Gastroesophageal sphincter (tissue), 4 donors: ENCODE measurements around the gene PREPL. TPM values are rescaled to one million over a fixed set of nuclear protein-coding genes. Genes with fewer than 3 reads are reported as not detected.

ENCODE experiments used
- ATAC-seq: fragments of 150-250 bp; one replicate; pipeline ENCODE4 v1.9.1; 2016; ENCODE audit warnings: mild to moderate bottlenecking, moderate library complexity
- H3K27ac ChIP-seq, 4 donors: fragments of 200-600 bp; sonication (generic) in 3 of 4; 1 replicate in 3 of 4; 2 replicates in 1 of 4; pipeline ENCODE4 v1.5.1; 2016 to 2019
- H3K27me3 ChIP-seq: fragments of 200-600 bp; sonication (generic); one replicate; pipeline ENCODE4 v1.5.1; 2019
- H3K36me3 ChIP-seq, 2 donors: fragments of 200-600 bp; sonication (generic); one replicate each; pipeline ENCODE4 v1.5.1; 2019; ENCODE audit warnings: control low read depth in 1 of 2
- H3K4me1 ChIP-seq, 3 donors: fragments of 200-600 bp; sonication (generic); 1 replicate in 2 of 3; 2 replicates in 1 of 3; pipeline ENCODE4 v1.5.1; 2016 to 2019; ENCODE audit warnings: control low read depth in 2 of 3
- H3K4me3 ChIP-seq, 2 donors: fragments of 200-600 bp; sonication (generic); one replicate each; pipeline ENCODE4 v1.5.1; 2019; ENCODE audit warnings: mild to moderate bottlenecking in 1 of 2, moderate library complexity in 1 of 2
- H3K9me3 ChIP-seq, 3 donors: fragments of 200-600 bp; sonication (generic); one replicate each; pipeline ENCODE4 v1.5.1; 2017 to 2019; ENCODE audit warnings: control low read depth in 2 of 3
- EP300 ChIP-seq: sonication (generic); formaldehyde crosslinking; IDR thresholded peaks from one replicate; pipeline ENCODE4 v1.6.1; 2017; ENCODE audit warnings: antibody characterized with exemption, mild to moderate bottlenecking
- POLR2A ChIP-seq, 2 donors: fragments of 450-650 bp; IDR thresholded peaks; one replicate each; pipeline ENCODE4 v1.6.1; 2017; ENCODE audit warnings: antibody characterized with exemption in 2 of 2, mild to moderate bottlenecking in 2 of 2, moderate library complexity in 1 of 2
- POLR2AphosphoS5 ChIP-seq: sonication (generic); formaldehyde crosslinking; IDR thresholded peaks from one replicate; pipeline ENCODE4 v1.6.1; 2017; ENCODE audit warnings: antibody characterized with exemption
- WGBS, 2 donors: methylation state at CpG; one replicate each; pipeline ENCODE4 v1.1.5; 2018; ENCODE audit warnings: low coverage in 1 of 2; 5-methylcytosine and 5-hydroxymethylcytosine counted together
- total RNA-seq, 4 donors: library from RNA; depleted of rRNA; stranded (reverse); fragments of >200 nt; gene quantifications; one replicate each; pipeline ENCODE4 v1.1.0, GENCODE V29; 2016
- TF ChIP-seq, protein P1 (sequence below), 4 experiments: fragments of 200-600 bp in 2 of 4; fragments of 450-650 bp in 2 of 4; sonication (generic) in 1 of 4; IDR thresholded peaks; one replicate each; pipeline ENCODE4 v1.5.1; 2017 to 2019; ENCODE audit warnings: antibody characterized with exemption in 4 of 4, mild to moderate bottlenecking in 2 of 4, moderate library complexity in 2 of 4

PREPL gene
- total RNA-seq, 4 donors from 2014 or later: 38.4 to 63.7 (median 44.3) TPM

DNA sequence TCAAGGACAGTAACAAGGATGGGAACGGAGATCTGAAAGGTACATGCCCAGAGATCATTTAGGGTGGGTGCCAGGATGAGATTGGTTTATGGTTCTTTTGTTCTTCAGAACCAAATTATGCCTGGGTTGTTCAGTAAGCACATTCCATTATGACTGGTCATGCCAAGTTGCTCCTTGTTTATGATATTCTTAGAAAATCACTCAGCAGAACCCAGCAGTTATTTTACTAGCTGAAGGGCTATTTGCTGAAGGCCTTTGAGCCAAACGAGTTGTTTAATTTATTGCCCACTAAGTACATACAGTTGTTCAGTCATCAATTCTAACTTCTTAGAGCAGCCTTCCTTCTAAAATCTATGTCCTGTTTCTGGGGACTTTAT is 85.4 kb downstream of the PREPL start:
- no peak for ATAC-seq
- Histone ChIP-seq H3K4me3 (no peak overlapping the region), H3K9me3 (no peaks in the 10 kb centered on the region), H3K27ac (no peak overlapping the region), H3K27me3 (no peaks in the 10 kb centered on the region), H3K4me1 (no peaks in the 10 kb centered on the region), H3K36me3 (no peaks in the 10 kb centered on the region)
- TF ChIP-seq POLR2AphosphoS5: no peak
- TF ChIP-seq, protein P1, sequence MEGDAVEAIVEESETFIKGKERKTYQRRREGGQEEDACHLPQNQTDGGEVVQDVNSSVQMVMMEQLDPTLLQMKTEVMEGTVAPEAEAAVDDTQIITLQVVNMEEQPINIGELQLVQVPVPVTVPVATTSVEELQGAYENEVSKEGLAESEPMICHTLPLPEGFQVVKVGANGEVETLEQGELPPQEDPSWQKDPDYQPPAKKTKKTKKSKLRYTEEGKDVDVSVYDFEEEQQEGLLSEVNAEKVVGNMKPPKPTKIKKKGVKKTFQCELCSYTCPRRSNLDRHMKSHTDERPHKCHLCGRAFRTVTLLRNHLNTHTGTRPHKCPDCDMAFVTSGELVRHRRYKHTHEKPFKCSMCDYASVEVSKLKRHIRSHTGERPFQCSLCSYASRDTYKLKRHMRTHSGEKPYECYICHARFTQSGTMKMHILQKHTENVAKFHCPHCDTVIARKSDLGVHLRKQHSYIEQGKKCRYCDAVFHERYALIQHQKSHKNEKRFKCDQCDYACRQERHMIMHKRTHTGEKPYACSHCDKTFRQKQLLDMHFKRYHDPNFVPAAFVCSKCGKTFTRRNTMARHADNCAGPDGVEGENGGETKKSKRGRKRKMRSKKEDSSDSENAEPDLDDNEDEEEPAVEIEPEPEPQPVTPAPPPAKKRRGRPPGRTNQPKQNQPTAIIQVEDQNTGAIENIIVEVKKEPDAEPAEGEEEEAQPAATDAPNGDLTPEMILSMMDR (IDR thresholded peaks at IDR 0.05): no peak
- no peak for TF ChIP-seq EP300
- no peak for TF ChIP-seq POLR2A (IDR thresholded peaks at IDR 0.05)
- WGBS, 2 donors: 22 to 39% methylated on average over 1 to 2 of the region's 2 CpGs

DNA sequence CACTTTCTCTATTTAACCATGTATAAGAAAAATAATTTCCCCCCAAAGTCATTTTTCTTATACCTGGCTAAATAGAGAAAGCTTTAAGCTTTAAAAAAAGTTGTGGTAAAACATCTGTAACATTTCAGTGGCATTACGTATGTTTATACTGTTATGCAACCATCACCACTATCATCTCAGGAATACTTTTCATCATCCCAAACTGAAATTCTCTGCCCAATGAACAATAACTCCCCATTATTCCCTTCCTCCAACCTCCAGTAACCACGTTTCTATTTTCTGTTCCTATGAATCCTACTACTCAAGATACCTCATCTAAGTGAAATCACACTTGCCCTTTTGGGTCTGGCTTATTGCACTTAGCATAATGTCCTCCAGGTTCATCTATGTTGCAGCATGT is 87.7 kb downstream of the PREPL start:
- WGBS, 2 donors: 57 to 69% methylated on average over 2 of the region's 2 CpGs
- no peak for ATAC-seq
- Histone ChIP-seq H3K4me1 (no peaks in the 10 kb centered on the region), H3K4me3 (no peak overlapping the region), H3K36me3 (no peaks in the 10 kb centered on the region), H3K9me3 (no peaks in the 10 kb centered on the region), H3K27me3 (no peaks in the 10 kb centered on the region), H3K27ac (no peak overlapping the region)
- no peak for TF ChIP-seq EP300
- no peak for TF ChIP-seq POLR2A (IDR thresholded peaks at IDR 0.05)
- TF ChIP-seq, protein P1 (IDR thresholded peaks at IDR 0.05): no peak
- TF ChIP-seq POLR2AphosphoS5: no peak

DNA sequence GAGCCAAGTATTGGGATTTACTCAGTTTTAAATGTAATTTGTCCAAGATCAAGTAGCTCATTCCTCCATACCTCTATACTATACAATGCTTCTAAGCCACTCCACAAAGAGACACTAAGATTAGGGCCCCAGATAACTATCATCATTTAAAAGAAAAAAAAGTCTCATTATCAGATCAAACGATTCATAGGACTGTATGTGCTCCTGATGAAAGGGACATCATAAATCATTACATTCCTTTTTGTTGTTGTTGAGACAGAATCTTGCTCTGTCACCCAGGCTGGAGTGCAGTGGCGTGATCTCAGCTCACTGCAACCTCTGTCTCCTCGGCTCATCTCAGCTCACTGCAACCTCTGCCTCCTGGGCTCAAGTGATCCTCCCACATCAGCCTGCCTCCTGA is 88.2 kb downstream of the PREPL start:
- no peak for ATAC-seq
- no peak overlapping the region for H3K27ac ChIP-seq
- WGBS, 2 donors: 58 to 64% methylated on average over 3 of the region's 3 CpGs

DNA sequence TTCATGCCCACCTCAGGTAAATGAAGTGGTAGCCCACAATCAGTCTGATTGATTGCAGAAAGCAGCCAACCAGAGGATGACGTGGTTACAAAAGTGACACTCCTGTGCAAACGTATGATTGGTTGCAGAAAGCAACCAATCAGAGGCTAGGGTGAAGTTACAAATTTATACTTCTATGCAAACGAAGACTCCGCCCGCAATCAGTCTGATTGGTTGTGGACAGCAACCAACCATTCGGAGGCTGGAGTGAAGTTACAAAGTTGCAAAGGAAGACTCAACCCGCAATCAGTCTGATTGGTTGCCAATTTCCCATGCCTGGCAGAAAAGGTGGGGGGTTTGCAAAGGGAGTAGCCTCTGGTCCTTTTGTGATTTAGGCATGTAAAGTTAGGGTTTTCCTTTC is 90.0 kb downstream of the PREPL start:
- H3K4me1 ChIP-seq: peaks cover 0 to 10% (median 0%) of the 10 kb centered on the region in 3 donors
- WGBS, 2 donors: 92 to 96% methylated on average over 2 to 7 of the region's 7 CpGs
- no peaks in the 10 kb centered on the region for H3K9me3 ChIP-seq
- TF ChIP-seq POLR2A (IDR thresholded peaks at IDR 0.05) (no peak), POLR2AphosphoS5 (no peak), EP300 (no peak)
- TF ChIP-seq, protein P1 (IDR thresholded peaks at IDR 0.05): no peak
- no peak overlapping the region for H3K4me3 ChIP-seq
- no peaks in the 10 kb centered on the region for H3K36me3 ChIP-seq
- no peaks in the 10 kb centered on the region for H3K27me3 ChIP-seq
- H3K27ac ChIP-seq: no peak overlapping the region
- no peak for ATAC-seq

More for the DNA sequence above, 88.2 kb downstream of the PREPL start:
- Histone ChIP-seq H3K4me3 (no peak overlapping the region), H3K36me3 (no peaks in the 10 kb centered on the region), H3K27me3 (no peaks in the 10 kb centered on the region), H3K4me1 (peaks cover 0 to 1% (median 0%) of the 10 kb centered on the region in 3 donors), H3K9me3 (no peaks in the 10 kb centered on the region)
- TF ChIP-seq EP300 (no peak), POLR2AphosphoS5 (no peak), POLR2A (IDR thresholded peaks at IDR 0.05) (no peak)
- TF ChIP-seq, protein P1 (IDR thresholded peaks at IDR 0.05): no peak

DNA sequence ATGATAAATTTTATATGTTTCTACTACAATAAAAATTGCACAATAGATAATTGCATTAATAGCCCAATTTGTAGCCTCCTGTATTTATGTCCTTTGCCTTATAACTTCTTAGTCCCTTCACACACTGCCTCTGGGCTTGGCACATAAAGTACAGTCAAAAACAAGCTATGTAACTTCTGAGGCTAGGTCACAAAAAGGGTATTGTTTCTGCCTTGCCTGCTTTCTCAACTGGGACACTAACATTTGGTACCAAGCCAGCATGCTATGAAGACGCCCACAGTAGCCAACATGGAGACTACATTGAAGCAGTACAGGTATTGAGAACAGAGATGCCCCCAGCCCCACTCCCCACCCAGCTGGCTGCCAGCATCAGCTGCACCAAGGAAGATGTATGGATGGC is 91.5 kb downstream of the PREPL start:
- H3K27me3 ChIP-seq: no peaks in the 10 kb centered on the region
- H3K36me3 ChIP-seq: no peaks in the 10 kb centered on the region
- peaks cover 0 to 10% (median 0%) of the 10 kb centered on the region in 3 donors for H3K4me1 ChIP-seq
- H3K27ac ChIP-seq: no peak overlapping the region
- no peak overlapping the region for H3K4me3 ChIP-seq
- TF ChIP-seq POLR2AphosphoS5 (no peak), EP300 (no peak), POLR2A (IDR thresholded peaks at IDR 0.05) (no peak)
- TF ChIP-seq, protein P1 (IDR thresholded peaks at IDR 0.05): no peak
- ATAC-seq: no peak
- 75 to 80% methylated on average over 1 of the region's 1 CpG for WGBS, 2 donors
- H3K9me3 ChIP-seq: no peaks in the 10 kb centered on the region
